HepG2 (cell line): ENCODE data around the gene ABCE1. TPM values are rescaled to one million over a fixed set of nuclear protein-coding genes. Genes with fewer than 3 reads are reported as not detected.

Experiments
- ATAC-seq: fragments of 200-7000 bp; cut with Tn5 transposase; 3 replicates; pipeline ENCODE4 v1.9.1; 2020; ENCODE audit warnings: mild to moderate bottlenecking, moderate library complexity
- BruUV-seq: library from RNA; stranded (reverse); fragments of 400-500 nt; replicated peaks from 2 replicates; lab custom pipeline; 2021; lab: Mats Ljungman, UMichigan
- CTCF ChIA-PET: fragments of 300-600 bp; formaldehyde crosslinking; extraction: SDS; loops from one replicate; lab custom pipeline; 2021; ENCODE audit warnings: low total read pairs, inconsistent platforms, low intra/inter-chr PET ratio; lab: Yijun Ruan, JAX
- POLR2A ChIA-PET: fragments of 350-600 bp; sonication (Branson Sonifier 250); formaldehyde crosslinking; loops from one replicate; lab custom pipeline; 2020; ENCODE audit warnings: antibody characterized with exemption, inconsistent platforms; lab: Yijun Ruan, JAX
- DNase-seq: peaks from one replicate; pipeline ENCODE4 v3.0.0-alpha.2; 2015; ENCODE audit warnings: low spot score
- FAIRE-seq: peaks from 3 replicates; lab custom pipeline; 2011; peaks lifted over from hg19 to GRCh38; lab: Jason Lieb, UNC
- H2AFZ ChIP-seq: one replicate; pipeline ENCODE4 v1.6.1; 2011; ENCODE audit warnings: low read length, inconsistent platforms
- H3K27ac ChIP-seq: fragments of 300-600 bp; 3 replicates; pipeline ENCODE4 v1.8.0; 2011; ENCODE audit warnings: mixed run types, mild to moderate bottlenecking, mixed read lengths, low read length, inconsistent platforms; ENCODE audit not compliant: insufficient read depth; ENCODE audit errors: extremely low read length
- H3K27me3 ChIP-seq, 2 experiments: fragments of 200-600 bp in 1 of 2; 2 replicates in 1 of 2; 3 replicates in 1 of 2; pipeline versions ENCODE4 v1.6.0 to v1.8.0; 2011; ENCODE audit warnings: low read length in 2 of 2, mild to moderate bottlenecking in 2 of 2, moderate library complexity in 2 of 2, inconsistent platforms in 1 of 2; ENCODE audit not compliant: insufficient read depth in 2 of 2, control insufficient read depth in 1 of 2
- H3K36me3 ChIP-seq, 2 experiments: fragments of 200-600 bp in 1 of 2; replicated peaks in 1 of 2; 2 replicates in 1 of 2; 3 replicates in 1 of 2; pipeline versions ENCODE4 v1.5.1 to v1.8.0; 2011; ENCODE audit warnings: low read length in 2 of 2, inconsistent platforms in 1 of 2; ENCODE audit not compliant: insufficient read depth in 2 of 2, control insufficient read depth in 1 of 2
- H3K4me1 ChIP-seq: 2 replicates; pipeline ENCODE4 v1.5.1; 2012; ENCODE audit warnings: low read length, inconsistent platforms; ENCODE audit not compliant: insufficient read depth
- H3K4me2 ChIP-seq: 2 replicates; pipeline ENCODE4 v1.6.0; 2011; ENCODE audit warnings: low read depth, low read length, inconsistent platforms
- H3K4me3 ChIP-seq, 3 experiments: fragments of 200-600 bp in 1 of 3; sonication (generic), shearing (Covaris generic) in 1 of 3; replicated peaks in 1 of 3; 2 replicates each; pipeline ENCODE4 v1.5.1; 2011 to 2016; ENCODE audit warnings: low read length in 3 of 3, inconsistent platforms in 2 of 3, low read depth in 2 of 3, mild to moderate bottlenecking in 2 of 3, control low read depth in 1 of 3, mixed read lengths in 1 of 3; ENCODE audit not compliant: insufficient read depth in 1 of 3
- H3K79me2 ChIP-seq: one replicate; pipeline ENCODE4 v1.6.1; 2011; ENCODE audit warnings: low read length, inconsistent platforms; ENCODE audit not compliant: insufficient read depth
- H3K9ac ChIP-seq: 2 replicates; pipeline ENCODE4 v1.6.0; 2011; ENCODE audit warnings: mild to moderate bottlenecking, low read depth, low read length, inconsistent platforms; ENCODE audit not compliant: insufficient read depth
- H3K9me3 ChIP-seq: 2 replicates; pipeline ENCODE4 v1.5.1; 2012; ENCODE audit warnings: mild to moderate bottlenecking, low read length
- H4K20me1 ChIP-seq: 2 replicates; pipeline ENCODE4 v1.6.0; 2011; ENCODE audit warnings: inconsistent platforms, mild to moderate bottlenecking, low read length, moderate library complexity; ENCODE audit not compliant: insufficient read depth
- CBX1 ChIP-seq: IDR thresholded peaks from one replicate; pipeline ENCODE4 v1.6.1; 2016; ENCODE audit warnings: antibody characterized with exemption, low read depth
- CEBPG ChIP-seq: IDR thresholded peaks from 2 replicates; pipeline ENCODE4 v1.6.1; 2016
- FLYWCH1 ChIP-seq: sonication (generic); formaldehyde crosslinking; IDR thresholded peaks from 2 replicates; pipeline ENCODE4 v1.8.1; 2023; ENCODE audit warnings: mild to moderate bottlenecking, missing genetic modification reagents
- HMG20A ChIP-seq: IDR thresholded peaks from 2 replicates; pipeline ENCODE4 v1.6.1; 2016; ENCODE audit warnings: borderline replicate concordance
- HNRNPK ChIP-seq: fragments of 200-400 bp; formaldehyde crosslinking; IDR thresholded peaks from 2 replicates; pipeline ENCODE4 v1.6.1; 2018; ENCODE audit warnings: low read length, low read depth, moderate library complexity, mild to moderate bottlenecking; ENCODE audit not compliant: poor library complexity, severe bottlenecking
- ISL2 ChIP-seq: sonication (generic); formaldehyde crosslinking; IDR thresholded peaks from 2 replicates; pipeline ENCODE4 v1.5.0; 2020; ENCODE audit warnings: missing genetic modification reagents
- KDM5A ChIP-seq: fragments of 200-600 bp; sonication (generic); IDR thresholded peaks from 2 replicates; pipeline ENCODE4 v1.7.0; 2018; ENCODE audit warnings: antibody characterized with exemption, mild to moderate bottlenecking, low read length, borderline replicate concordance
- KMT2B ChIP-seq: IDR thresholded peaks from 2 replicates; pipeline ENCODE4 v1.6.1; 2016; ENCODE audit warnings: missing genetic modification reagents, missing compliant biosample characterization
- NCOA5 ChIP-seq: sonication (generic); formaldehyde crosslinking; IDR thresholded peaks from 2 replicates; pipeline ENCODE4 v1.4.0; 2020; ENCODE audit warnings: missing genetic modification reagents
- RBM39 ChIP-seq: fragments of 200-400 bp; formaldehyde crosslinking; IDR thresholded peaks from one replicate; pipeline ENCODE4 v1.6.1; 2018; ENCODE audit warnings: antibody characterized with exemption, mild to moderate bottlenecking, low read depth, low read length; ENCODE audit not compliant: poor library complexity, severe bottlenecking
- SMYD3 ChIP-seq: sonication (generic); formaldehyde crosslinking; IDR thresholded peaks from 2 replicates; pipeline ENCODE4 v1.8.1; 2023; ENCODE audit warnings: mild to moderate bottlenecking, missing genetic modification reagents
- TARDBP ChIP-seq: sonication (generic); formaldehyde crosslinking; IDR thresholded peaks from 2 replicates; pipeline ENCODE4 v1.8.0; 2022; ENCODE audit warnings: mild to moderate bottlenecking, missing genetic modification reagents
- ZNF274 ChIP-seq: sonication (generic); formaldehyde crosslinking; IDR thresholded peaks from 2 replicates; pipeline ENCODE4 v1.5.1; 2020; ENCODE audit warnings: mild to moderate bottlenecking, missing genetic modification reagents
- WGBS: methylation state at CpG from one replicate; pipeline ENCODE4 v1.1.6; 2017; ENCODE audit warnings: low lambda C conversion rate; 5-methylcytosine and 5-hydroxymethylcytosine counted together
- in situ Hi-C: cut with HindIII; loops from 2 replicates; pipeline ENCODE4 v1.10.0; 2017; ENCODE audit warnings: low pct_unique_long_range_greater_than_20kb; ENCODE audit not compliant: extremely low pct_ligation_motif_present
- intact Hi-C: fragments of 100-400 bp; cut with micrococcal nuclease; formaldehyde crosslinking; loops from one replicate; pipeline ENCODE4 v1.10.0; 2022; ENCODE audit not compliant: unreplicated experiment
- polyA plus RNA-seq, 8 experiments: library from polyadenylated mRNA; depleted of rRNA in 3 of 8; stranded (reverse) in 7 of 8; unstranded in 1 of 8; fragments of >200 nt; fragmentation: Illumina TruSeq in 4 of 8; extraction: Trizol in 4 of 8; gene quantifications; 2 replicates each; pipeline versions ENCODE4 v1.2.1 to v1.2.3, GENCODE V29; 2011 to 2016; ENCODE audit warnings: low read depth in 4 of 8, missing spikeins in 1 of 8, mixed read lengths in 1 of 8; ENCODE audit not compliant: insufficient read depth in 1 of 8
- total RNA-seq, 5 experiments: library from RNA; depleted of rRNA; stranded (reverse); fragments of >200 nt; fragmentation: Illumina TruSeq; extraction: Trizol; gene quantifications; 2 replicates each; pipeline ENCODE4 v1.2.3, GENCODE V29; 2016; ENCODE audit warnings: low read depth in 1 of 5
- TF ChIP-seq, protein P1 (sequence below): sonication (generic); formaldehyde crosslinking; IDR thresholded peaks from 2 replicates; pipeline ENCODE4 v1.9.0; 2021; ENCODE audit warnings: missing genetic modification reagents, borderline replicate concordance
- TF ChIP-seq, protein P2 (sequence below): sonication (generic); formaldehyde crosslinking; IDR thresholded peaks from 2 replicates; pipeline ENCODE4 v1.5.1; 2020; ENCODE audit warnings: missing genetic modification reagents, mild to moderate bottlenecking, borderline replicate concordance

Gene ABCE1
- total and polyA plus RNA-seq, 2 of the 13 experiments (the other 11 are each of a cell fraction or from before 2014, with no cell fraction given) = 50.8 to 139 TPM

DNA sequence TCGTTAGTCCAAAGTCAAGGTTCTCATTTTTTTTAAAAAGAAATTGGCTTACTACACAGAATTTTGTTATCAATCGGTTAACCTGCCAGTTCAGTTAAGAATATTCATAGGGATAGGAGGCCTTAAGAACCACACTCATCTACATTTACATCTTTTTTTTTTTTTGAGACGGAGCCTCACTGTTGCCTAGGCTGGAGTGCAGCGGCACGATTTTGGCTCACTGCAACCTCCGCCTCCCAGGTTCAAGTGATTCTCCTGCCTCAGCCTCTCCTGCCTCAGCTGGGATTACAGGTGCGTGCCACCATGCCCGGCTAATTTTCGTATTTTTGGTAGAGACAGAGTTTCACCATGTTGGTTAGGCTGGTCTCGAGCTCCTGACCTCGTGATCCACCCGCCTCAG lies 33.7 kb downstream of the ABCE1 start:
- intact Hi-C loops (no loop called here), in situ Hi-C loops (no loop called here)
- no TSS peak for BruUV-seq
- DNase-seq = no peak
- Histone ChIP-seq H3K4me1 (no peaks in the 10 kb centered on the region), H3K27me3 (no peaks in the 10 kb centered on the region), H4K20me1 (no peaks in the 10 kb centered on the region), H3K4me3 (no peak overlapping the region), H3K4me2 (no peak overlapping the region), H3K9me3 (no peaks in the 10 kb centered on the region), H3K27ac (peak overlapping the region; percentile 2), H2AFZ (no peak overlapping the region), H3K9ac (no peak overlapping the region), H3K36me3 (peaks cover 2 to 15% of the 10 kb centered on the region in 2 experiments; a peak in 4 of 5 replicates), H3K79me2 (no peaks in the 10 kb centered on the region)
- WGBS = 97% methylated on average over 12 of the region's 12 CpGs
- CTCF ChIA-PET = no interaction called here
- TF ChIP-seq TARDBP = no peak
- TF ChIP-seq CEBPG (CRISPR knock-in tag) = no peak
- no peak for TF ChIP-seq ISL2 (CRISPR knock-in tag)
- TF ChIP-seq, protein P1, sequence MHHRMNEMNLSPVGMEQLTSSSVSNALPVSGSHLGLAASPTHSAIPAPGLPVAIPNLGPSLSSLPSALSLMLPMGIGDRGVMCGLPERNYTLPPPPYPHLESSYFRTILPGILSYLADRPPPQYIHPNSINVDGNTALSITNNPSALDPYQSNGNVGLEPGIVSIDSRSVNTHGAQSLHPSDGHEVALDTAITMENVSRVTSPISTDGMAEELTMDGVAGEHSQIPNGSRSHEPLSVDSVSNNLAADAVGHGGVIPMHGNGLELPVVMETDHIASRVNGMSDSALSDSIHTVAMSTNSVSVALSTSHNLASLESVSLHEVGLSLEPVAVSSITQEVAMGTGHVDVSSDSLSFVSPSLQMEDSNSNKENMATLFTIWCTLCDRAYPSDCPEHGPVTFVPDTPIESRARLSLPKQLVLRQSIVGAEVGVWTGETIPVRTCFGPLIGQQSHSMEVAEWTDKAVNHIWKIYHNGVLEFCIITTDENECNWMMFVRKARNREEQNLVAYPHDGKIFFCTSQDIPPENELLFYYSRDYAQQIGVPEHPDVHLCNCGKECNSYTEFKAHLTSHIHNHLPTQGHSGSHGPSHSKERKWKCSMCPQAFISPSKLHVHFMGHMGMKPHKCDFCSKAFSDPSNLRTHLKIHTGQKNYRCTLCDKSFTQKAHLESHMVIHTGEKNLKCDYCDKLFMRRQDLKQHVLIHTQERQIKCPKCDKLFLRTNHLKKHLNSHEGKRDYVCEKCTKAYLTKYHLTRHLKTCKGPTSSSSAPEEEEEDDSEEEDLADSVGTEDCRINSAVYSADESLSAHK (CRISPR knock-in tag) = no peak
- TF ChIP-seq KDM5A = no peak
- no peak for TF ChIP-seq KMT2B (CRISPR knock-in tag)
- no peak for TF ChIP-seq ZNF274 (CRISPR knock-in tag)
- TF ChIP-seq HMG20A = no peak
- TF ChIP-seq NCOA5 = no peak
- TF ChIP-seq HNRNPK = no peak
- TF ChIP-seq, protein P2, sequence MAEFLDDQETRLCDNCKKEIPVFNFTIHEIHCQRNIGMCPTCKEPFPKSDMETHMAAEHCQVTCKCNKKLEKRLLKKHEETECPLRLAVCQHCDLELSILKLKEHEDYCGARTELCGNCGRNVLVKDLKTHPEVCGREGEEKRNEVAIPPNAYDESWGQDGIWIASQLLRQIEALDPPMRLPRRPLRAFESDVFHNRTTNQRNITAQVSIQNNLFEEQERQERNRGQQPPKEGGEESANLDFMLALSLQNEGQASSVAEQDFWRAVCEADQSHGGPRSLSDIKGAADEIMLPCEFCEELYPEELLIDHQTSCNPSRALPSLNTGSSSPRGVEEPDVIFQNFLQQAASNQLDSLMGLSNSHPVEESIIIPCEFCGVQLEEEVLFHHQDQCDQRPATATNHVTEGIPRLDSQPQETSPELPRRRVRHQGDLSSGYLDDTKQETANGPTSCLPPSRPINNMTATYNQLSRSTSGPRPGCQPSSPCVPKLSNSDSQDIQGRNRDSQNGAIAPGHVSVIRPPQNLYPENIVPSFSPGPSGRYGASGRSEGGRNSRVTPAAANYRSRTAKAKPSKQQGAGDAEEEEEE (CRISPR knock-in tag) = no peak
- TF ChIP-seq RBM39 = no peak
- no peak for TF ChIP-seq SMYD3 (CRISPR knock-in tag)
- no peak for TF ChIP-seq CBX1
- TF ChIP-seq FLYWCH1 (CRISPR knock-in tag) = no peak
- POLR2A ChIA-PET = interaction anchor here (1.1 kb wide), 1 partner anchor 34 kb away, joined by 3 read pairs; the partner anchor contains the start of genes ABCE1 and ANAPC10
- no peak for FAIRE-seq
- no peak for ATAC-seq
